B cell (primary cell): Measurements from ENCODE around the gene DPH3.

Experiments
- CTCF ChIP-seq: fragments of 200-600 bp; IDR thresholded peaks from one replicate; pipeline ENCODE4 v1.8.0; 2022; ENCODE audit warnings: antibody characterized with exemption, mild to moderate bottlenecking
- EZH2 ChIP-seq: IDR thresholded peaks from 2 replicates; pipeline ENCODE4 v1.6.1; 2012; ENCODE audit warnings: borderline replicate concordance, low read depth, mild to moderate bottlenecking, moderate library complexity, low read length; ENCODE audit not compliant: insufficient read depth, poor library complexity, severe bottlenecking

GRCh38 chr3:16307832-16308531 lies 43.2 kb upstream of the DPH3 start:
- no peak for TF ChIP-seq CTCF
- no peak for TF ChIP-seq EZH2
